ACHN (cell line): ENCODE measurements around the gene RNF150.

Experiments used
- DNase-seq: peaks from one replicate; pipeline ENCODE4 v3.0.0-alpha.2; 2015
- in situ Hi-C: cut with HindIII; loops from 2 replicates; pipeline ENCODE4 v1.10.0; 2017; ENCODE audit warnings: low sequenced_read_pairs, low pct_ligation_motif_present, low pct_unique_long_range_greater_than_20kb

RNF150 gene

DNA sequence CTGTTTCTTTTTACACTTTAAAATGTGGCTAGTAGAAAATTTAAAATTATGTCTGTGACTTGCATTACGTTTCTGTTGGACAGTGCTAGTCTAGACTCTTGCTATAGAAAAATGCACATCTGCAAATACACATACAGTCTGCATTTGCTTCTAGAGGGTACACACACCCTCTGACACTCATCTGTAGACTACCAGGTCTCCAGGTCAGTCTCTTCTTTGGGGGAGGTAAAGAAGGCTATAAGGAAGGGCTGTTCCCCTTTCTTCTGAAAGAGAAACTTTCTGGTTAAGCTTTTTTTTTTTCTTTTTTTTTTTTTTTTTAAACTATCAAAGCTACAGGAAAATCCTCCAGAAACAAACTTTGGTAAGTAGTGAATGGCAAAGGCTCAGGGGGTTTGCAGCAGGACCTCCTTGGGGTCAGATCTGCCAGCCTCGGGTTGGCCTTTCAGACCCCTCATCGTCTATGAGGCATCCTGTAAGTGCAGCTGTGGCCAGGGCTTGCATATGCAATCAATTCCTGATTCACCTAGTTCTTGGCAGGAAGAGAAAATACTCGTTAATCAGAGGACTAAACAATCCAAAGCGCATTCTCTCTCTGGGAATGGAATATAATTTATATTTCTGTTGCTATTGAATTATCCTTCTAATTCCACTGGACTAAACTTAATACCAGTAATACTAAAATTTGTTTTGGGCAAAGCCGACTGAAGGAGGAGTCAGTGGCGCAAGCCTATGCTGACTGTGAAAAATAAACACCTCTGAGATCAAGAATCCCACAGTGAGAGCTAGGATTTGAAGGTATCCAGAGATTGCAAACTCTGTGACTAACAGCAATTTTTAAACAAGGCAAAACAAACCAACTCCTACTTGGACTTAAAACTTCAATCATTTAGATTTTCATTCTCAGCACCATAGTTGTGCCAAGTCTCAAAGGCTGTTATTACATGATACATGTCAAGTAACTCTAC is 267.7 kb downstream of the RNF150 start:
- in situ Hi-C loops, result no loop called here
- no peak for DNase-seq

DNA sequence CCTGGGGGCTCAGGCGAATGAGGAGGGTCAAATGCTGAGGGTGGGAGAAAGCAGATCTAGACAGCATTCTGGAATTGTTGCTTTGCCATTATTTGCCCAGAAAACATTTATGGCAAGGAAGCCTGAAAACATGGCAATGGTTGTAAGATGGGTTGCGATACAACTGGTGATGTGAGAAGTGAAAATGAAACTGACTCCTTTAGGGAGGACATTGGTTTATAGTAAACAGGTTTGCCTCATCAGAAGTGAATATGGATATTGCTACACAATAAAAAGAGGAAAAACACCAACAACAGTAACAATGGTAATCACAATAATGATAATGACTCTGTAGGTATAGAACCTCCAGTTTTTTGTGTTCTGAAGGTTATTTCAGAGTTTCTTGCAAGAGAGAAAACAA is 270.1 kb downstream of the RNF150 start:
- in situ Hi-C loops, result no loop called here
- no peak for DNase-seq

GRCh38 chr4:140862177-140862442 is 271.2 kb downstream of the RNF150 start:
- no peak for DNase-seq
- in situ Hi-C loops, result no loop called here

DNA sequence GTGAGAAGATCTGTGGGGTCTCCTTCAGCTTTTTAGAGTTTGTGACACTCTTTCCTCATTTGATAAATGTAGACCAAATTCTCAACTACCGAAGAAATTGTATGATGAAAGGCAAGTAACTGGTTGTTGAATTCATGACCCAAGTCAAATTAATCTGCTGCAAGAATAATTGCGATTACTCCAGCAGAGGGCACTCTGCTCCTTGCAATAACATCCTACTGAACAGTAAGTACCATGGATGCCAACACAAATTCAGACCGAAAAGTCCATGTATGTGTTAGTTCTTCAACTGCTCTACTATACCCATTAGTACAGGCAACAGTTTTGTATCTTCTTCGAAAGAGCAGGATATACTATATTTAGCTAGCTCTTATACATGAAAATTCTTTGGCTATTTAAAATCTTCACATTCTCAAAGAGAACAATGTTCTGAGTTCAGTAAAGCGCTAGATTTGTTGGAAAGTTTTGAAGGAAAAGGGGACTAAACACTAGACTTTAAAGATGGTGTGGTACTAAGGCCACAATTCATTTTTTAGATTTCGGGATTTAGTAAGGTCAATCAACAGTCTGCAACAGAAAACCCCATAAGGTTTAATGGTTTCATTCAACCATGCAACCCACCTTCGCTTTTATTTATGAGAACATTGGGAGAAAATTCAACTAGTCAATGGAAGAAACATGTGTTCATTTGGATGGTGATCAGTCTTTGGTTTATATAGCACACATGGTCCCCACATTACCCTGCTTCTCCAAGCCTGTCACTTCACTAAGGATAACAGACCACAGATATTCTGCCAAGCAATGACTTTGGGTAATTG is 271.7 kb downstream of the RNF150 start:
- in situ Hi-C loops, result no loop called here
- DNase-seq, result peak; percentile 56

DNA sequence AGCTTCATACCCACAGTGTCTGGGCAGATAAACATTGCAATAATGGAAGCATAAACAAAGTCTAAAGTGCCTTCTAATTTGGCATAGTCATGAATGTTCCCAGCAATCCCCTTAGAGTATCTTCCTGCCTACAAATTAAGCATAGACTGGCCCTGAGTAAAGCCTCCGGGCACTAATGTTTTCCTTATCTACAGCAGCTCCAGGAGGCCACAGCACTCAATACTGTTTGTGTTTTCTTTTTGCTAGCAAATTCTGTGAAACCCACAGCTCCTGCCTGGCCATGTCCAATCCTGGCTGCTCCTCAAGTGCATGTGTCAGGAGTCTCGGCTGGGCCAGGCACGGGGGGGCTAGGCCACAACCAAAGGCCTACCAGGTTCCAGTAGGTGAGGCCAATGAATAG is 274.4 kb downstream of the RNF150 start:
- in situ Hi-C loops, result no loop called here
- DNase-seq, result no peak

- DNase-seq, result no peak
- in situ Hi-C loops, result no loop called here
These were observed 276.2 kb downstream of the RNF150 start for GRCh38 chr4:140857111-140857510.

- no peak for DNase-seq
- in situ Hi-C loops, result no loop called here
These were observed 276.6 kb downstream of the RNF150 start for GRCh38 chr4:140856621-140857062.

GRCh38 chr4:140854168-140854567 is 279.1 kb downstream of the RNF150 start:
- no peak for DNase-seq
- in situ Hi-C loops, result no loop called here

- DNase-seq, result no peak
- in situ Hi-C loops, result no loop called here
These were observed 281.5 kb downstream of the RNF150 start for GRCh38 chr4:140851804-140852203.

DNA sequence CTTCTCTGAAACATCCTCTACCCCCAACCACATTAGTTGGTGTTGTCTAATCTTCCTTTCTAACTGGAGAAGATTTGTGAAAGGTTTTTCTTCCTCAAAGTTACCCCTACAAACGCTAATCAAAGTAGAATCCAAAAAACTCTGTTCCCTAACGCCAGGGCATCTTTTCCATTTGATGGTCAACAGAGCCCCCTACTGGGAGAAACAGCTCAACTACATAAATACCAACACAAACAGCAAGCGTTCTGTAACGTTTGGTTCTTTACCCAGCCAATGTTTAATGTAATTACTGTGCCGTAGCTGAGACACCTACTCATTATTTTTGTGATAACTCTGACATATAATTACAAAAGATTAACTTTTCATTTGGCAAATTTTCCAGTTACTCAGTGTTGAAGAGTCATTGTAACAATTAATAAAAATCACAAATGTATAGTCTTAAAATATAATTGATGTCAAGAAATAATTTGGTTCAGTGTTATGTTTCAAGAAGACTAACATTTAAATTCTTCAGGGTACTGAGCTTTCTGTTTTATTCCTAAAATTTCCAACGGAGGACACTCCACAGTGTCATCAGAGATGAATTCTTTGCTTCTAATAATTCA is 282.1 kb downstream of the RNF150 start:
- in situ Hi-C loops, result no loop called here
- peak; percentile 51 for DNase-seq

- no peak for DNase-seq
- in situ Hi-C loops, result no loop called here
These were observed 283.7 kb downstream of the RNF150 start for GRCh38 chr4:140849526-140849925.

DNA sequence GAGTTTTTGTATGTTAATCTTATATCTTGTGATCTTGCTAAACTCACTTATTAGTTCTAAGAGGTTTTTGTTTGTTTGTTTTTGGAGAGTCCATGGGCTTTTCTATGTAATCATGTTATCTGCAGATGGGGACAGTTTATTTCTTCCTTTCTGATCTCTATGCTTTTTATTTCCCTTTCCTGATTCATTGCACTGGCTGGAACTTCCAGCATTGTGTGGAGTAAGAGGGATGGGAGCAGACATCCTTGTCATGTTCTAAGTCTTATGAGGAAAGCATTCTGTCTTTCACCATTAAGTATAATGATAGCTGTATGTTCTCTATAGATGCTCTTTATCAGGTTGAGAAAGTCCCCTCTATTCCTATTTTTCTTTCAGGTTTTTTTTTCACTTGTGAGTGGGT is 286.5 kb downstream of the RNF150 start:
- in situ Hi-C loops, result no loop called here
- no peak for DNase-seq

DNA sequence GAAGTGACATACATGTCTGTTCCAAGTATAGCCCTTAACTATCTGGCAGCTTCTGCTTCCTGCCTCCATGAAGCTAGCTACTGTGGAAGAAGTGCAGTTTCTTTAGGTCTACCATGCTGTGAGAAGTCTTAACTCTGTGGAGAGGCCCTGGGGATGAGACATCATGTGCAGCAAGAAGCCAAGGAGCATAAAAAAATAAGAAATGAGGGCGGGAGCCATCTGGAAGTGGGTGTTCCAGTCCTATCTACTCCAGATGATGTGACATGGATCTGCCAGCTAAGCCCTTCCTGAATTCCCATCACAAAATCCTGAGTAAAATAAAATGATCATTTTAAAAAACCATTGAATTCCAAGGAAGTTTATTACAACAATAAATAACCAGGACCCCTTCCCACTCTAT is 289.2 kb downstream of the RNF150 start:
- no peak for DNase-seq
- in situ Hi-C loops, result no loop called here

GRCh38 chr4:140841186-140841585 is 292.1 kb downstream of the RNF150 start:
- in situ Hi-C loops, result no loop called here
- no peak for DNase-seq

DNA sequence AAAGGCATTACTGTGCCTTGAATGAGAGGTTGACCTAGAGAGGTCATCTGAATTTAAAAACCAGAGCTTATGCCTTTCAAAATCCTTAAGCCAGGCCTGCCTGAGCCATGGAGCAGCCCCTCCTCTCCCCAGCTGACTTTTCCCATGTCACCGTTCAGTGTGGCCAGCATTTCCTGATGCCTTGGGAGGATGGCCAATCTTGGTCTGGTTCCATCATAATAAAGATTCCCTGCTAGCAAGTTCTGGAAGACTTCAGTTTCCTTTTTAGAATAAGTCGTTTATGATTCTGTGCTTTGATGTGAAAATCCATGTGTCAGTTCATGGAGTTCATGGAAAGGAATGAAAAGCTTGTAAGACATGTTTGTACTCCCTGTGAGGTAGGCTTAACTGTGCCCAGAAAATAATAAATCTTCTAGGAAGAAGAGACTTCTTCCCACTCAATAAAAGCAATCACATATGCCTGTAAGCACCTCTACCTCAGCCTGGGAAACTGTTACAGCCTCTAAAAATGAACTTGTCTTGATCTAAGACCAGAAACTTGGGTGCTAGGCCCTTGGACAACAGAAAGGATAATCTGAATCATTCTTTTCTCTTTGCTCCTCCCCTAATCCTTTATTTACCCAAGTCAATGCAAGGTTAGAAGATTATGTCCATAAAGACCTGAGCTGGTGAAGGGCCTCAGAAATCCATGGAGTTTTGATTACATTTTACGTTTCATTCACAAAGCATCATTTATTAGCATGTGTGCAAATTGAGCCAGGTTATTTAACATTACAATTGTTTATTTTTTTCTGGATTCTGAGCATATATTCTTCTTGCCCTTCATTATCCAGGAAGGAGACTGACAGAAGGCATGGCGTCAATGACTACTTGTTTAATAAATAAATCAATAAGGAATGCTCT is 293.1 kb downstream of the RNF150 start:
- DNase-seq, result no peak
- in situ Hi-C loops, result no loop called here

GRCh38 chr4:140839406-140839805 is 293.9 kb downstream of the RNF150 start:
- in situ Hi-C loops, result no loop called here
- no peak for DNase-seq

DNA sequence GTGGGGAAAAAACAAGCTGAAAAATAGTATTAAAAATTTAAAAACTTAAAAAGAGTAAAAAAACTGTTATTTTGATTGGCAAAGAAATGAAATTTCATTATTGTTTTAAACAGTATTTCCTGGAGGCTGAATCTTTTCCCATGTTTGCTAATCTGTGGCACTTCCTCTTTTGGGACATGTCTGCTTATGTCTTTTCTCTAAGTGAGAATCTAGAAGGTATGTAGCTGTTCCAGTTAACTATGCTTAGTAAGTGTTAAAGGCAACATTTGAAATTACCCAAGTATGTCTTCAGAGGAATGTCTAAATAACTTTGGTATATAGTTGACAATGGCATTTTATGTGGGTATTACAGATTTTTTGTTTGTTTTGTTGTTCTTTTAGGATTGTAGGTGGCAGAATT is 295.5 kb downstream of the RNF150 start:
- in situ Hi-C loops, result no loop called here
- no peak for DNase-seq

DNA sequence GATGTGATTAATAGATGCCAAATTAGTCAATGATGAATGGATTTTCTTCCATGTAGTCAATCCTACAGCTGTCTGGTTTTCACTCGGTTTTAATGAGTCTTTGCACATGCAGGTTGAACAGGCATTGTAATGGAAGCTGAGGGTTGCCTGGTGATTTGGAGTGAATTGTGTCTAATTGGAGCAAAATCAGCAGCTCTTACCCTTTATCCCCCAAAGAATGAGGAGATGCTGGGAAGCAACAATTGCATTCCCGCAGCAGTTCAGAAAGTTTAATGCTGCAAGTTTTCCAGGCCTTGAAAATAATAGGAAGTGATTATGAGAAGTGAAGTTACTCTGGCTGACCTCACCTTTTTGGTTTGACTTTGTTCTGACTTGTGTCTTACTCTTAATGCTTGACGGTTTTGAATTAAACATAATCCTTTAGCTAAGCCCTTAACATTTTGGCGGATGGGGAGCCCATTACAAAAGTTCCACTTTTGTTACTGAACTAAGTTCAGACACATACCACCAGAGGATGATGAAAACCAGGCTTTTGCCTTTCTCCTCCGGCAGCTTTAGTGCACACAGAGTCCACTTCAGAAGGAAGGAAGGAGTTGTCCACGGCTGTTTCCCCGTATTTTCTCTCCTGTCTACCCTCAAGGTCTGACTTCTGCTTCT is 298.3 kb downstream of the RNF150 start:
- DNase-seq, result no peak
- in situ Hi-C loops, result no loop called here
